A549 (cell line): ENCODE results near the gene PDK4. TPM values are rescaled to one million over a fixed set of nuclear protein-coding genes. Genes with fewer than 3 reads are reported as not detected.

Experiments used
- ATAC-seq, 2 experiments: fragments of 200-7000 bp in 1 of 2; fragments of >200 bp in 1 of 2; cut with Nextera tagmentation in 1 of 2; cut with Tn5 transposase in 1 of 2; 3 replicates each; pipeline versions ENCODE4 v1.8.0 to v1.9.1; 2018 to 2020; ENCODE audit warnings: mild to moderate bottlenecking in 1 of 2, moderate library complexity in 1 of 2
- CTCF ChIA-PET: fragments of 300-600 bp; sonication (Branson Sonifier 250); formaldehyde crosslinking; extraction: SDS; loops from one replicate; lab custom pipeline; 2021; ENCODE audit warnings: antibody characterized with exemption, inconsistent platforms; lab: Yijun Ruan, JAX
- POLR2A ChIA-PET: fragments of 350-600 bp; formaldehyde crosslinking; extraction: SDS; loops from one replicate; lab custom pipeline; 2021; ENCODE audit warnings: antibody characterized with exemption, inconsistent platforms; lab: Yijun Ruan, JAX
- DNase-seq, 2 experiments: peaks; one replicate each; pipeline versions ENCODE4 v3.0.0 to v3.0.0-alpha.2; 2011 to 2016; ENCODE audit warnings: low read depth in 1 of 2, low spot score in 1 of 2
- FAIRE-seq: peaks from 2 replicates; lab custom pipeline; 2011; peaks lifted over from hg19 to GRCh38; lab: Jason Lieb, UNC
- H3K27ac ChIP-seq, 2 experiments: fragments of >200 bp; sonication (Bioruptor Twin); formaldehyde crosslinking; 3 replicates each; pipeline ENCODE4 v1.5.1; 2016 to 2017
- H3K4me1 ChIP-seq: fragments of >200 bp; sonication (Bioruptor Twin); formaldehyde crosslinking; 3 replicates; pipeline ENCODE4 v1.6.1; 2016
- H3K4me2 ChIP-seq: fragments of >200 bp; sonication (Bioruptor Twin); formaldehyde crosslinking; 3 replicates; pipeline ENCODE4 v1.6.1; 2016
- H3K4me3 ChIP-seq: fragments of >200 bp; sonication (Bioruptor Twin); formaldehyde crosslinking; 3 replicates; pipeline ENCODE4 v1.5.1; 2016
- H3K9me3 ChIP-seq: fragments of >200 bp; sonication (Bioruptor Twin); formaldehyde crosslinking; 3 replicates; pipeline ENCODE4 v1.6.1; 2016
- BHLHE40 ChIP-seq: IDR thresholded peaks from 2 replicates; pipeline ENCODE4 v1.6.1; 2012; ENCODE audit warnings: low read depth, low read length, inconsistent platforms
- CBX2 ChIP-seq: fragments of 200-600 bp; sonication (generic); IDR thresholded peaks from 2 replicates; pipeline ENCODE4 v1.6.1; 2016; ENCODE audit warnings: low read depth, mild to moderate bottlenecking, borderline replicate concordance
- CBX8 ChIP-seq: fragments of 200-600 bp; sonication (generic); IDR thresholded peaks from 2 replicates; pipeline ENCODE4 v1.6.1; 2016
- CHD4 ChIP-seq: fragments of 200-600 bp; sonication (generic); IDR thresholded peaks from 2 replicates; pipeline ENCODE4 v1.6.1; 2016; ENCODE audit warnings: antibody characterized with exemption, mild to moderate bottlenecking, borderline replicate concordance
- E2F6 ChIP-seq: IDR thresholded peaks from 2 replicates; pipeline ENCODE4 v1.6.1; 2012; ENCODE audit warnings: low read depth, borderline replicate concordance
- FOSB ChIP-seq: fragments of 250-450 bp; sonication (Bioruptor Pico); IDR thresholded peaks from 2 replicates; pipeline ENCODE4 v1.5.0; 2020; ENCODE audit warnings: mild to moderate bottlenecking, moderate library complexity
- FOXS1 ChIP-seq: fragments of 250-450 bp; sonication (Bioruptor Pico); IDR thresholded peaks from 2 replicates; pipeline ENCODE4 v1.5.0; 2020; ENCODE audit warnings: mild to moderate bottlenecking, moderate library complexity
- HES2 ChIP-seq: fragments of >200 bp; sonication (Bioruptor Twin); formaldehyde crosslinking; IDR thresholded peaks from 2 replicates; pipeline ENCODE4 v1.6.1; 2016
- HMGXB4 ChIP-seq: fragments of 250-450 bp; sonication (Bioruptor Pico); IDR thresholded peaks from 2 replicates; pipeline ENCODE4 v1.5.0; 2021; ENCODE audit warnings: mild to moderate bottlenecking, moderate library complexity, borderline replicate concordance
- HOXB5 ChIP-seq: fragments of 250-450 bp; sonication (Bioruptor Pico); IDR thresholded peaks from 2 replicates; pipeline ENCODE4 v1.5.0; 2020; ENCODE audit warnings: mild to moderate bottlenecking, moderate library complexity
- KDM1A ChIP-seq: fragments of 200-600 bp; sonication (generic); IDR thresholded peaks from 2 replicates; pipeline ENCODE4 v1.6.1; 2016; ENCODE audit warnings: low read depth, mild to moderate bottlenecking
- KDM5A ChIP-seq: fragments of 200-600 bp; sonication (generic); IDR thresholded peaks from 2 replicates; pipeline ENCODE4 v1.6.1; 2016; ENCODE audit warnings: antibody characterized with exemption, mild to moderate bottlenecking
- MAFK ChIP-seq: fragments of 450-650 bp; IDR thresholded peaks from 2 replicates; pipeline ENCODE4 v1.6.1; 2014; ENCODE audit not compliant: partially characterized antibody
- MAX ChIP-seq: IDR thresholded peaks from 2 replicates; pipeline ENCODE4 v1.6.1; 2012
- MAZ ChIP-seq: fragments of 150-350 bp; IDR thresholded peaks from 2 replicates; pipeline ENCODE4 v1.6.1; 2014; ENCODE audit warnings: antibody characterized with exemption, low read depth, low read length, borderline replicate concordance
- NFE2L2 ChIP-seq: fragments of 150-350 bp; conservative IDR thresholded peaks from 2 replicates; pipeline ENCODE4 v1.6.1; 2014; ENCODE audit warnings: low read length
- NR3C1 ChIP-seq: fragments of >200 bp; sonication (Bioruptor Twin); formaldehyde crosslinking; IDR thresholded peaks from 3 replicates; pipeline ENCODE4 v1.6.1; 2017
- PHF8 ChIP-seq: fragments of 200-600 bp; sonication (generic); IDR thresholded peaks from 2 replicates; pipeline ENCODE4 v1.6.1; 2016; ENCODE audit warnings: low read depth, mild to moderate bottlenecking, antibody characterized with exemption, moderate library complexity, borderline replicate concordance
- RCOR1 ChIP-seq: fragments of 150-350 bp; IDR thresholded peaks from 2 replicates; pipeline ENCODE4 v1.6.1; 2014; ENCODE audit warnings: antibody characterized with exemption, low read length, low read depth
- TFCP2L1 ChIP-seq: fragments of 250-450 bp; sonication (Bioruptor Pico); IDR thresholded peaks from 2 replicates; pipeline ENCODE4 v1.5.0; 2021; ENCODE audit warnings: mild to moderate bottlenecking
- TP53 ChIP-seq: fragments of 250-450 bp; sonication (Bioruptor Pico); IDR thresholded peaks from 2 replicates; pipeline ENCODE4 v1.5.0; 2021; ENCODE audit warnings: mild to moderate bottlenecking, moderate library complexity
- USF2 ChIP-seq: fragments of 450-650 bp; IDR thresholded peaks from 2 replicates; pipeline ENCODE4 v1.6.1; 2014; ENCODE audit warnings: antibody characterized with exemption
- ZC3H11A ChIP-seq: fragments of 450-650 bp; IDR thresholded peaks from 2 replicates; pipeline ENCODE4 v1.6.1; 2014; ENCODE audit warnings: antibody characterized with exemption, mild to moderate bottlenecking
- ZNF302 ChIP-seq: fragments of 250-450 bp; sonication (Bioruptor Pico); IDR thresholded peaks from 2 replicates; pipeline ENCODE4 v1.9.0; 2021; ENCODE audit warnings: inconsistent platforms, mild to moderate bottlenecking, moderate library complexity
- ZSCAN20 ChIP-seq: fragments of 250-450 bp; sonication (Bioruptor Pico); IDR thresholded peaks from 2 replicates; pipeline ENCODE4 v1.8.0; 2022; ENCODE audit warnings: mild to moderate bottlenecking, moderate library complexity
- WGBS: methylation state at CpG from one replicate; pipeline ENCODE4 v1.1.6; 2017; ENCODE audit errors: missing lambda C conversion rate; 5-methylcytosine and 5-hydroxymethylcytosine counted together
- polyA plus RNA-seq, 4 experiments: library from polyadenylated mRNA; depleted of rRNA in 3 of 4; stranded (reverse); fragments of >200 nt; fragmentation: RNase III in 1 of 4; extraction: RNeasy Plus Mini Kit Qiagen cat#74134 plus additional on column Dnase treatment in 1 of 4; gene quantifications; 2 replicates in 3 of 4; 3 replicates in 1 of 4; pipeline ENCODE4 v1.2.3, GENCODE V29; 2011 to 2017

PDK4 gene
- polyA plus RNA-seq, 2 of the 4 experiments (the other 2 are of a cell fraction) = 8.6 to 21.9 TPM

- DNase-seq (no peak), FAIRE-seq (no peak), ATAC-seq (no peak)
- Histone ChIP-seq H3K27ac (no peak overlapping the region), H3K4me2 (no peak overlapping the region), H3K9me3 (no peaks in the 10 kb centered on the region), H3K4me3 (no peak overlapping the region), H3K4me1 (peaks cover 2% of the 10 kb centered on the region; the same call in 2 of the 3 replicates)
- CTCF ChIA-PET = interaction anchor here (1.0 kb wide), 1 partner anchor 41 kb away, joined by 4 read pairs; no protein-coding TSS in a partner anchor
- TF ChIP-seq KDM1A (no peak), ZC3H11A (no peak), PHF8 (no peak), CBX8 (no peak), HMGXB4 (CRISPR knock-in tag) (no peak), NR3C1 (no peak), CBX2 (no peak), FOSB (CRISPR knock-in tag) (no peak), FOXS1 (no peak), USF2 (no peak), HES2 (no peak), TFCP2L1 (CRISPR knock-in tag) (no peak), MAZ (no peak), KDM5A (no peak), CHD4 (no peak), NFE2L2 (no peak)
- WGBS = 73% methylated on average over 3 of the region's 3 CpGs
- POLR2A ChIA-PET = no interaction called here
These were observed 10.9 kb downstream of the PDK4 start for GRCh38 chr7:95585426-95585789.

- Histone ChIP-seq H3K4me2 (no peak overlapping the region), H3K27ac (no peak overlapping the region), H3K9me3 (no peaks in the 10 kb centered on the region), H3K4me3 (no peak overlapping the region), H3K4me1 (no peaks in the 10 kb centered on the region; the same call in 2 of the 3 replicates)
- no peak for TF ChIP-seq CHD4
- TF ChIP-seq FOSB (CRISPR knock-in tag) = no peak
- no peak for TF ChIP-seq E2F6
- no peak for TF ChIP-seq MAFK
- no peak for TF ChIP-seq ZSCAN20 (CRISPR knock-in tag)
- TF ChIP-seq ZNF302 (CRISPR knock-in tag) = no peak
- no peak for TF ChIP-seq NFE2L2
- no peak for TF ChIP-seq HOXB5 (CRISPR knock-in tag)
- TF ChIP-seq RCOR1 = no peak
- no peak for TF ChIP-seq TP53 (CRISPR knock-in tag)
- no peak for TF ChIP-seq CBX8
- no peak for TF ChIP-seq BHLHE40
- TF ChIP-seq MAX = no peak
- no peak for TF ChIP-seq HES2
- ATAC-seq (no peak), DNase-seq (no peak), FAIRE-seq (no peak)
- ChIA-PET CTCF (interaction anchor here (1.0 kb wide), 1 partner anchor 40 kb away, joined by 4 read pairs; no protein-coding TSS in a partner anchor), POLR2A (no interaction called here)
- 73% methylated on average over 1 of the region's 1 CpG for WGBS
These were observed 11.4 kb downstream of the PDK4 start for GRCh38 chr7:95584769-95585425.
